Measurements from ENCODE around the gene SRPX.

GRCh38 chrX:38109042-38109898, 111.4 kb downstream of the SRPX start:
- TF ChIP-seq, protein P1, sequence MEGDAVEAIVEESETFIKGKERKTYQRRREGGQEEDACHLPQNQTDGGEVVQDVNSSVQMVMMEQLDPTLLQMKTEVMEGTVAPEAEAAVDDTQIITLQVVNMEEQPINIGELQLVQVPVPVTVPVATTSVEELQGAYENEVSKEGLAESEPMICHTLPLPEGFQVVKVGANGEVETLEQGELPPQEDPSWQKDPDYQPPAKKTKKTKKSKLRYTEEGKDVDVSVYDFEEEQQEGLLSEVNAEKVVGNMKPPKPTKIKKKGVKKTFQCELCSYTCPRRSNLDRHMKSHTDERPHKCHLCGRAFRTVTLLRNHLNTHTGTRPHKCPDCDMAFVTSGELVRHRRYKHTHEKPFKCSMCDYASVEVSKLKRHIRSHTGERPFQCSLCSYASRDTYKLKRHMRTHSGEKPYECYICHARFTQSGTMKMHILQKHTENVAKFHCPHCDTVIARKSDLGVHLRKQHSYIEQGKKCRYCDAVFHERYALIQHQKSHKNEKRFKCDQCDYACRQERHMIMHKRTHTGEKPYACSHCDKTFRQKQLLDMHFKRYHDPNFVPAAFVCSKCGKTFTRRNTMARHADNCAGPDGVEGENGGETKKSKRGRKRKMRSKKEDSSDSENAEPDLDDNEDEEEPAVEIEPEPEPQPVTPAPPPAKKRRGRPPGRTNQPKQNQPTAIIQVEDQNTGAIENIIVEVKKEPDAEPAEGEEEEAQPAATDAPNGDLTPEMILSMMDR (IDR thresholded peaks at IDR 0.05; ENCODE audit: low read length) = no peak
- TF ChIP-seq EZH2 (IDR thresholded peaks at IDR 0.05; ENCODE audit: borderline replicate concordance, low read length) = no peak

Data from OCI-LY1 (cell line).